GM23338 (cell line): ENCODE results near the gene OTOA. TPM values are rescaled to one million over a fixed set of nuclear protein-coding genes. Genes with fewer than 3 reads are reported as not detected.
"Not testable (repeated sequence)": the region's sequence is repeated elsewhere in the genome, so short reads cannot be mapped to it uniquely, and the experiment has no call there.

ENCODE experiments used
- ATAC-seq: fragments of 200-7000 bp; cut with Tn5 transposase; 3 replicates; pipeline ENCODE4 v1.9.1; 2020
- DNase-seq: peaks from one replicate; pipeline ENCODE4 v3.0.0-alpha.2; 2015; ENCODE audit warnings: low spot score
- H2AFZ ChIP-seq: fragments of 200-600 bp; sonication (generic); 2 replicates; pipeline ENCODE4 v1.8.0; 2016; ENCODE audit warnings: antibody characterized with exemption, mild to moderate bottlenecking, moderate library complexity
- H3F3A ChIP-seq: fragments of 200-600 bp; sonication (generic); replicated peaks from 2 replicates; pipeline ENCODE4 v1.8.0; 2017; ENCODE audit warnings: antibody characterized with exemption, mixed run types, low read depth
- H3K27ac ChIP-seq: fragments of 200-600 bp; sonication (generic); 2 replicates; pipeline ENCODE4 v1.6.1; 2016; ENCODE audit warnings: low read depth
- H3K27me3 ChIP-seq: fragments of 200-600 bp; sonication (generic); 2 replicates; pipeline ENCODE4 v1.8.0; 2016; ENCODE audit warnings: mild to moderate bottlenecking, mixed run types, moderate library complexity; ENCODE audit not compliant: insufficient read depth
- H3K36me3 ChIP-seq: fragments of 200-600 bp; sonication (generic); 2 replicates; pipeline ENCODE4 v1.8.0; 2016; ENCODE audit warnings: mild to moderate bottlenecking; ENCODE audit not compliant: insufficient read depth
- H3K4me1 ChIP-seq: fragments of 200-600 bp; sonication (generic); 2 replicates; pipeline ENCODE4 v1.8.0; 2016; ENCODE audit warnings: mild to moderate bottlenecking, moderate library complexity; ENCODE audit not compliant: insufficient read depth
- H3K4me2 ChIP-seq: fragments of 200-600 bp; sonication (generic); 2 replicates; pipeline ENCODE4 v1.7.1; 2017; ENCODE audit warnings: mixed run types
- H3K4me3 ChIP-seq: fragments of 200-600 bp; sonication (generic); 2 replicates; pipeline ENCODE4 v1.6.1; 2016; ENCODE audit warnings: mixed run types
- H3K79me2 ChIP-seq: fragments of 200-600 bp; sonication (generic); replicated peaks from 2 replicates; pipeline ENCODE4 v1.8.0; 2017; ENCODE audit warnings: mild to moderate bottlenecking; ENCODE audit not compliant: insufficient read depth
- H3K9me2 ChIP-seq: fragments of 200-600 bp; sonication (generic); 2 replicates; pipeline ENCODE4 v1.8.0; 2017; ENCODE audit not compliant: insufficient read depth
- H4K20me1 ChIP-seq: fragments of 200-600 bp; sonication (generic); replicated peaks from 2 replicates; pipeline ENCODE4 v1.8.0; 2017; ENCODE audit warnings: mild to moderate bottlenecking; ENCODE audit not compliant: insufficient read depth
- H3K27ac Mint-ChIP-seq: 2 replicates; pipeline ENCODE4 v1.8.0; 2020; ENCODE audit warnings: inconsistent platforms, mild to moderate bottlenecking, moderate library complexity, mixed read lengths
- H3K27me3 Mint-ChIP-seq: 3 replicates; pipeline ENCODE4 v1.8.0; 2022; ENCODE audit warnings: low read depth, mild to moderate bottlenecking, moderate library complexity, mixed read lengths, inconsistent platforms; ENCODE audit not compliant: insufficient read depth, poor library complexity
- H3K36me3 Mint-ChIP-seq: 3 replicates; pipeline ENCODE4 v1.8.0; 2021; ENCODE audit warnings: low read depth, mild to moderate bottlenecking, inconsistent platforms, moderate library complexity, mixed read lengths
- H3K4me1 Mint-ChIP-seq: 3 replicates; pipeline ENCODE4 v1.8.0; 2020; ENCODE audit warnings: mild to moderate bottlenecking, inconsistent platforms, mixed read lengths
- H3K4me3 Mint-ChIP-seq: 3 replicates; pipeline ENCODE4 v1.8.0; 2021; ENCODE audit warnings: moderate library complexity, mild to moderate bottlenecking, inconsistent platforms, mixed read lengths
- H3K9me3 Mint-ChIP-seq: 3 replicates; pipeline ENCODE4 v1.8.0; 2020; ENCODE audit warnings: moderate library complexity, mild to moderate bottlenecking, inconsistent platforms, mixed read lengths
- polyA plus RNA-seq: library from polyadenylated mRNA; unstranded; fragments of >200 nt; fragmentation: Nextera tagmentation; extraction: Ambion mirVana; gene quantifications from 2 replicates; pipeline ENCODE4 v1.2.1, GENCODE V29; 2016
- small RNA-seq: library from RNA; depleted of rRNA; stranded (forward); fragments of <200 nt; gene quantifications from one replicate; pipeline ENCODE3, GENCODE V24; 2014; ENCODE audit warnings: low replicate concordance
- total RNA-seq: library from RNA; depleted of rRNA; stranded (reverse); fragments of >200 nt; shearing (Covaris generic); gene quantifications from 2 replicates; pipeline ENCODE4 v1.2.3, GENCODE V29; 2014; rRNA removed
- TF ChIP-seq, protein P1 (sequence below), 2 experiments: fragments of 200-600 bp in 1 of 2; sonication (generic) in 1 of 2; conservative IDR thresholded peaks; 2 replicates each; pipeline versions ENCODE4 v1.5.1 to v1.6.1; 2016 to 2017; ENCODE audit warnings: antibody characterized with exemption in 2 of 2, low read depth in 2 of 2, mild to moderate bottlenecking in 2 of 2, moderate library complexity in 1 of 2

Gene OTOA
- total and polyA plus RNA-seq, 2 experiments from 2014 or later = 0.16 to 0.17 TPM

DNA sequence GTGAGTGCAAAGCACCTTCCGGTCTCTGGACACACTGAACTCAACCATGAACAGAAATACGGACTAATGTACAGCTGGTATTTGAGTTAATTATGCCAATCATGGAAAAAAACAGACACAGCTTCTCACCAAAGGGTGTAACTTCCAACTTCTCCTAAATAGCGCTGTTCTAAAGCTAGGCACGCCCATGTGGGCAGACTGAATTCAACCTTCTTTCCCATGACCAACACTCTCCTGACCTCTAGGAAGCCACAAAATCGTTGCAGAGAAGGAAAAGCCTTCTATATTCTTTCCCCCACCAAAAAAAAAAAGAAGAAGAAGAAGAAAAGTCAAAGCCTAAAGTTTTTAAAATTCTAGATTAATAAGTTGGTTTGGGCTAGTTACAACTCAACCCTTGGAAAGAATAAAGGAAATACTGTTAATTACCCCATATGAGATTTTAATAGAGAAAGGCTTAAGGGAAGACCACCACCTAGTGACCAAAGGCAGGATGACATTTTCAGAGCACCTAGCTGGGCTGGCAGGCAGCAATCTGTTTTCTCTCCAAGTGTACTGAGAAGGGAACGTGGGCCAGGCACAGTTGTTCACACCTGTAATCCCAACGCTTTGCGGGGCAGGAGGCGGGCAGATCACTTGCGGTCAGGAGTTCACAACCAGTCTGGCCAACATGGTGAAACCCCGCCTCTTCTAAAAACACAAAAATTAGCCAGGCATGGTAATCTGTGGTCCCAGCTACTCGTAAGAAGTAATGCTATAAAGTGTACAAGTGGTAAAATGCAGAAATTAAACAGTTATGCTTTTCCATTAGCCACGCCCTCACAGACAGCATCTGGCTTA is 138.0 kb downstream of the OTOA start:
- not testable (repeated sequence) for H3K27me3 Mint-ChIP-seq, H3K9me3 Mint-ChIP-seq, H3K4me3 Mint-ChIP-seq, H3K27me3 ChIP-seq, H2AFZ ChIP-seq, H3K4me2 ChIP-seq, H3K9me2 ChIP-seq, H3K4me1 Mint-ChIP-seq, H3K79me2 ChIP-seq, H3K4me3 ChIP-seq, H3K36me3 ChIP-seq, H3K27ac ChIP-seq, H4K20me1 ChIP-seq, H3F3A ChIP-seq, H3K27ac Mint-ChIP-seq, H3K4me1 ChIP-seq
- H3K36me3 Mint-ChIP-seq = peaks cover 27% of the 10 kb centered on the region; the same call in 2 of the 3 replicates
- ATAC-seq (peak; percentile 96), DNase-seq (peak; percentile 70)
- TF ChIP-seq, protein P1, sequence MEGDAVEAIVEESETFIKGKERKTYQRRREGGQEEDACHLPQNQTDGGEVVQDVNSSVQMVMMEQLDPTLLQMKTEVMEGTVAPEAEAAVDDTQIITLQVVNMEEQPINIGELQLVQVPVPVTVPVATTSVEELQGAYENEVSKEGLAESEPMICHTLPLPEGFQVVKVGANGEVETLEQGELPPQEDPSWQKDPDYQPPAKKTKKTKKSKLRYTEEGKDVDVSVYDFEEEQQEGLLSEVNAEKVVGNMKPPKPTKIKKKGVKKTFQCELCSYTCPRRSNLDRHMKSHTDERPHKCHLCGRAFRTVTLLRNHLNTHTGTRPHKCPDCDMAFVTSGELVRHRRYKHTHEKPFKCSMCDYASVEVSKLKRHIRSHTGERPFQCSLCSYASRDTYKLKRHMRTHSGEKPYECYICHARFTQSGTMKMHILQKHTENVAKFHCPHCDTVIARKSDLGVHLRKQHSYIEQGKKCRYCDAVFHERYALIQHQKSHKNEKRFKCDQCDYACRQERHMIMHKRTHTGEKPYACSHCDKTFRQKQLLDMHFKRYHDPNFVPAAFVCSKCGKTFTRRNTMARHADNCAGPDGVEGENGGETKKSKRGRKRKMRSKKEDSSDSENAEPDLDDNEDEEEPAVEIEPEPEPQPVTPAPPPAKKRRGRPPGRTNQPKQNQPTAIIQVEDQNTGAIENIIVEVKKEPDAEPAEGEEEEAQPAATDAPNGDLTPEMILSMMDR (conservative IDR thresholded peaks at IDR 0.05; ENCODE audit: low read depth in 2 of 2) = peak; percentile 58 to 59

DNA sequence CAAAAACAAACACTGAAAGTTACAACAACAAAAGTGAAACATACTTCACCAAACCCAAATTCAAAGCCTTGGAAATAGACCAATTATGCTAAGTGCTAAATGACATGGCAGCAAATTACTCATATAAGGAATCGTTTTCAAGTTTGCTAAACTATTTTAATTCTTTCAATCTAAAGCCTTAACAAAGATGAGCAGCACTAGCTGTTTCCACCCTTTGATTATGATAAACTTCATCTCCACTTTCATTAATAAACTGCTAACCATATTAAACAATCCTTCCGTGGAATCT is 138.6 kb downstream of the OTOA start:
- not testable (repeated sequence) for H3K4me2 ChIP-seq, H3K27me3 ChIP-seq, H3K79me2 ChIP-seq, H3K4me3 Mint-ChIP-seq, H3K4me3 ChIP-seq, H3K27ac ChIP-seq, H3K9me3 Mint-ChIP-seq, H4K20me1 ChIP-seq, H2AFZ ChIP-seq, H3K9me2 ChIP-seq, H3K4me1 Mint-ChIP-seq, H3F3A ChIP-seq, DNase-seq, H3K4me1 ChIP-seq, ATAC-seq, H3K36me3 ChIP-seq, H3K27ac Mint-ChIP-seq, H3K27me3 Mint-ChIP-seq
- H3K36me3 Mint-ChIP-seq = peaks cover 31% of the 10 kb centered on the region; the same call in 2 of the 3 replicates

Small RNA genes lying within 50 kb of the gene (small RNA-seq; reads per million reads assigned to genes)
- gene RNU6-1005P = 0.37 reads per million, percentile 22 among the genes with 10 or more reads in this experiment
- gene RNU6-196P = not detected

Other genes with a start within 250 kb of the OTOA start
- gene METTL9, start 64.4 kb upstream of the OTOA start, total RNA-seq = 152 and 180 TPM in 2 replicates
- 66.4 and 72.5 TPM in 2 replicates for gene METTL9, start 64.4 kb upstream of the OTOA start, polyA plus RNA-seq
- gene IGSF6, start 11.4 kb upstream of the OTOA start, total RNA-seq = not detected in 2 replicates
- gene IGSF6, start 11.4 kb upstream of the OTOA start, polyA plus RNA-seq = 0.17 and 0.19 TPM in 2 replicates
- gene NPIPB4, start 193.8 kb downstream of the OTOA start, total RNA-seq = 52.9 and 77.6 TPM in 2 replicates
- gene NPIPB4, start 193.8 kb downstream of the OTOA start, polyA plus RNA-seq = 42.4 and 49.2 TPM in 2 replicates